GM12891 (cell line): ENCODE measurements around the gene NUDT15.

Experiments used
- POLR2A ChIP-seq: IDR thresholded peaks from 2 replicates; pipeline ENCODE4 v1.6.1; 2011; ENCODE audit warnings: low read depth, low read length, control low read depth
- POLR2AphosphoS5 ChIP-seq: IDR thresholded peaks from 2 replicates; pipeline ENCODE4 v1.6.1; 2011; ENCODE audit warnings: low read depth, low read length, control low read depth
- TAF1 ChIP-seq: IDR thresholded peaks from 2 replicates; pipeline ENCODE4 v1.6.1; 2011; ENCODE audit warnings: low read depth, low read length, control low read depth

- no peak for TF ChIP-seq POLR2A
- no peak for TF ChIP-seq POLR2AphosphoS5
- TF ChIP-seq TAF1: no peak
Measured at GRCh38 chr13:48012668-48013067, 24.9 kb upstream of the NUDT15 start.
